KMS-11 (cell line): ENCODE measurements around the gene KLF4.

Experiments
- H2AFZ ChIP-seq: fragments of 200-600 bp; sonication (generic); 2 replicates; pipeline ENCODE4 v1.6.1; 2016; ENCODE audit warnings: antibody characterized with exemption, mixed run types, low read depth
- H3K27ac ChIP-seq: fragments of 200-600 bp; sonication (generic); 2 replicates; pipeline ENCODE4 v1.6.1; 2016; ENCODE audit warnings: mild to moderate bottlenecking, mixed run types
- H3K27me3 ChIP-seq: fragments of 200-600 bp; sonication (generic); 2 replicates; pipeline ENCODE4 v1.6.1; 2017; ENCODE audit warnings: mild to moderate bottlenecking, low read depth, mixed run types, moderate library complexity; ENCODE audit not compliant: insufficient read depth
- H3K36me3 ChIP-seq: fragments of 200-600 bp; sonication (generic); 2 replicates; pipeline ENCODE4 v1.6.1; 2017; ENCODE audit warnings: mild to moderate bottlenecking, mixed run types; ENCODE audit not compliant: insufficient read depth
- H3K4me1 ChIP-seq: fragments of 200-600 bp; sonication (generic); 2 replicates; pipeline ENCODE4 v1.6.1; 2016; ENCODE audit warnings: mild to moderate bottlenecking, low read depth, mixed run types; ENCODE audit not compliant: poor library complexity, severe bottlenecking
- H3K4me2 ChIP-seq: fragments of 200-600 bp; sonication (generic); 2 replicates; pipeline ENCODE4 v1.7.0; 2016; ENCODE audit warnings: mild to moderate bottlenecking, mixed run types
- H3K4me3 ChIP-seq: fragments of 200-600 bp; sonication (generic); IDR thresholded peaks from 2 replicates; pipeline ENCODE4 v1.6.1; 2017; ENCODE audit warnings: low read depth, low read length, mixed read lengths; ENCODE audit not compliant: insufficient read depth
- H3K79me2 ChIP-seq: fragments of 200-600 bp; sonication (generic); 2 replicates; pipeline ENCODE4 v1.6.1; 2016; ENCODE audit warnings: low read depth, mixed run types; ENCODE audit not compliant: insufficient read depth
- H3K9ac ChIP-seq: fragments of 200-600 bp; sonication (generic); 2 replicates; pipeline ENCODE4 v1.6.1; 2016; ENCODE audit warnings: mild to moderate bottlenecking, mixed run types
- H4K20me1 ChIP-seq: fragments of 200-600 bp; sonication (generic); 2 replicates; pipeline ENCODE4 v1.6.1; 2016; ENCODE audit warnings: mild to moderate bottlenecking, mixed run types; ENCODE audit not compliant: insufficient read depth
- TF ChIP-seq, protein P1 (sequence below): fragments of 200-600 bp; sonication (generic); conservative IDR thresholded peaks from 2 replicates; pipeline ENCODE4 v1.6.1; 2017; ENCODE audit warnings: low read depth, mild to moderate bottlenecking, antibody characterized with exemption, low read length, moderate library complexity, mixed read lengths

The KLF4 gene

DNA sequence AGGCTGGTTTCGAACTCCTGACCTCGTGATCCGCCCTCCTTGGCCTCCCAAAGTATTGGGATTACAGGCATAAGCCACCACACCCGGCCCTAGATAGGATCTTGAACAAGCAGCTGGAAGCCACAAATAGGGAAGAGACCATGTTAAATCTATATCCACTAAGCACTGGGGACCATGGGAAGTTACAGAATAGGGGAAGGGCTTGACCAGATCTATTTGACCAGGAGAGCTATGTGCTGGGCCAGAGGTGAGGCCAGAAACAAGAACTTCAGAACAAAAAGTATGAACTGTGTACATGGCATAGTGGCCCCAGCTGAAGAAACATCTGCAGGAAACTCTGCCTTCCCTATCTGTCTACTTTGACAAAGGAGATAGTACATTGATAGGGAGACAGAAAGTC is 10.8 kb downstream of the KLF4 start:
- no peaks in the 10 kb centered on the region for H3K27me3 ChIP-seq
- no peaks in the 10 kb centered on the region for H3K36me3 ChIP-seq
- H3K27ac ChIP-seq: no peak overlapping the region
- no peaks in the 10 kb centered on the region for H4K20me1 ChIP-seq
- H3K4me3 ChIP-seq: no peak overlapping the region
- no peaks in the 10 kb centered on the region for H3K79me2 ChIP-seq
- H3K9ac ChIP-seq: no peak overlapping the region
- no peak overlapping the region for H2AFZ ChIP-seq
- H3K4me2 ChIP-seq: no peak overlapping the region
- no peaks in the 10 kb centered on the region for H3K4me1 ChIP-seq
- TF ChIP-seq, protein P1, sequence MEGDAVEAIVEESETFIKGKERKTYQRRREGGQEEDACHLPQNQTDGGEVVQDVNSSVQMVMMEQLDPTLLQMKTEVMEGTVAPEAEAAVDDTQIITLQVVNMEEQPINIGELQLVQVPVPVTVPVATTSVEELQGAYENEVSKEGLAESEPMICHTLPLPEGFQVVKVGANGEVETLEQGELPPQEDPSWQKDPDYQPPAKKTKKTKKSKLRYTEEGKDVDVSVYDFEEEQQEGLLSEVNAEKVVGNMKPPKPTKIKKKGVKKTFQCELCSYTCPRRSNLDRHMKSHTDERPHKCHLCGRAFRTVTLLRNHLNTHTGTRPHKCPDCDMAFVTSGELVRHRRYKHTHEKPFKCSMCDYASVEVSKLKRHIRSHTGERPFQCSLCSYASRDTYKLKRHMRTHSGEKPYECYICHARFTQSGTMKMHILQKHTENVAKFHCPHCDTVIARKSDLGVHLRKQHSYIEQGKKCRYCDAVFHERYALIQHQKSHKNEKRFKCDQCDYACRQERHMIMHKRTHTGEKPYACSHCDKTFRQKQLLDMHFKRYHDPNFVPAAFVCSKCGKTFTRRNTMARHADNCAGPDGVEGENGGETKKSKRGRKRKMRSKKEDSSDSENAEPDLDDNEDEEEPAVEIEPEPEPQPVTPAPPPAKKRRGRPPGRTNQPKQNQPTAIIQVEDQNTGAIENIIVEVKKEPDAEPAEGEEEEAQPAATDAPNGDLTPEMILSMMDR: no peak

DNA sequence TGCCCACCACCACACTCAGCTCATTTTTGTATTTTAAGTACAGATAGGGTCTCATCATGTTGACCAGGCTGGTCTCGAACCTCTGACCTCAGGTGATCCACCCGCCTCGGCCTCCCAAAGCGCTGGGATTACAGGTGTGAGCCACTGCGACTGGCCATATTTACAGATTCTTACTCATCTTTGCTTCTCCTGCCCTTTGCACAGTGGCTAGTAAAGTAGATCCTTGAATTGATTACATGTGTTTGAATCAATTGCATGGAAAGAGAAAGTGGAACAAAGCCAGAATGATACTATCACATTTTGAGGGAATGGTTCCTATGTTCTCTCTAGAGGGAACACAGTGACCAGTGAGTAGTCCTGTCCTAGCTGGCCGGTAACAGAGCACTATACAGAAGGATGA is 15.4 kb downstream of the KLF4 start:
- H3K27ac ChIP-seq: no peak overlapping the region
- no peak overlapping the region for H3K4me3 ChIP-seq
- no peak overlapping the region for H3K9ac ChIP-seq
- no peaks in the 10 kb centered on the region for H3K79me2 ChIP-seq
- H3K36me3 ChIP-seq: no peaks in the 10 kb centered on the region
- TF ChIP-seq, protein P1: no peak
- no peaks in the 10 kb centered on the region for H4K20me1 ChIP-seq
- no peak overlapping the region for H3K4me2 ChIP-seq
- H3K27me3 ChIP-seq: no peaks in the 10 kb centered on the region
- no peaks in the 10 kb centered on the region for H3K4me1 ChIP-seq
- H2AFZ ChIP-seq: no peak overlapping the region

DNA sequence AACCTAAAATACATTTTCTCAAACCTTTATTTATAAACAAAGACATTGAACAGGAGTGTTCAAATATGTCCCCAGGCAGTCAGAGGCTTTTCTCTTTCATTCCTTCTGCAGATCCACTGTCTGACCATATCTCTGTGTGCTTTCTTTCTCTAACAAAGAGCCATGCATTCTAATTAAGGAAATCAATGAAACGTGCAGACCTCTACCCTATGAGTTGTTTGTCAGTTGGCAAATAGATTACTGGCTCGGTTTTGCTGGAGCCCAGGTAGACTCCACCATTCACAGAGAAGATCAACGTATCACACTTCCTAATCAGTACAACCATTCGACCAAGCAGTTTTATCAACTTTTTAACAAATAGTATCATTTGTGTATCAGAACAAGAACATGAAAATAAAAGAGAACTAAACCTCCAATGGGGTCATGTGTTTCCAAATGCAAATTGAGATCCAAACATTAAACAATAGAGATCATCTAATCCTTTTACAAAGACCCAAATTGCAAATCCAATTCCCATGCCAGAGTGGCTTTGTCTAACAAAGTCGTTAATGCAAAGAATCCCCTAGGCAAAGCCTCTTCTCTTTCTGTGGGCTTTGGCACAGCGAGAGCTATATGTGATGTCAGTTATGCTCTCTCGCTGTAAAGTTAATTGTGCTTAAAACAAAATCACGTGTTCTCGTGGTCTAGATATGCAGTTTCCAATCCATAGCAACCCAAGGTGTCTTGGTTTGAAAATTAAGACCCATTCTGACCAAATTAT is 16.8 kb downstream of the KLF4 start:
- no peaks in the 10 kb centered on the region for H4K20me1 ChIP-seq
- no peak overlapping the region for H3K27ac ChIP-seq
- H3K4me2 ChIP-seq: no peak overlapping the region

DNA sequence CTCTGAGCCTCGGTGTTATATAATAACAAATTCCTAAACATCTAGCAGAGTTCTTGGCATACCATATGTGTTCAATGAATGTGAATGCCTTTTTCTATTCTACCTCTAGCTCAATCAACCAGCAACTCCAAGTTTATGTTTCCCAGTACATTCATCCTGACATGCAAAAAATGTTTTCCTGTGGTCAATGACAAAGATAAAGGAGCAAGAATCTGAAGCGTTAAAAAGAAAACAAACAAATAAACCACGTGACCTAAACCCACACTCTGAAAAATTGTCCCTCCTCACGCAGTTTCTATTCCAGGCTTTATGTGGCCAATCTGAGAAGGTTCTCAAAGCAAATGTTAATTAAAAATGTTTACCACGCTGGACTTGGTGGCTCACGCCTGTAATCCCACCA is 18.0 kb downstream of the KLF4 start:
- H3K9ac ChIP-seq: no peak overlapping the region
- H3K27me3 ChIP-seq: no peaks in the 10 kb centered on the region
- H3K4me1 ChIP-seq: no peaks in the 10 kb centered on the region
- H3K4me2 ChIP-seq: no peak overlapping the region
- TF ChIP-seq, protein P1: no peak
- H3K79me2 ChIP-seq: no peaks in the 10 kb centered on the region
- H4K20me1 ChIP-seq: no peaks in the 10 kb centered on the region
- H3K4me3 ChIP-seq: no peak overlapping the region
- no peak overlapping the region for H3K27ac ChIP-seq
- no peaks in the 10 kb centered on the region for H3K36me3 ChIP-seq
- H2AFZ ChIP-seq: no peak overlapping the region

More for the DNA sequence above, 16.8 kb downstream of the KLF4 start:
- no peak overlapping the region for H3K4me3 ChIP-seq
- no peaks in the 10 kb centered on the region for H3K27me3 ChIP-seq
- no peak overlapping the region for H3K9ac ChIP-seq
- no peaks in the 10 kb centered on the region for H3K79me2 ChIP-seq
- H3K36me3 ChIP-seq: no peaks in the 10 kb centered on the region
- H2AFZ ChIP-seq: no peak overlapping the region
- TF ChIP-seq, protein P1: no peak
- H3K4me1 ChIP-seq: no peaks in the 10 kb centered on the region
